ENCODE results near the gene DNAH17. TPM values are rescaled to one million over a fixed set of nuclear protein-coding genes. Genes with fewer than 3 reads are reported as not detected.
A peak's percentile ranks its signal among the peaks of the same experiment; 100 is the strongest.

Gene DNAH17
- total RNA-seq, 1 donor from 2014 or later = not detected

- intact Hi-C loops (cut with micrococcal nuclease) = no loop called here
- H3K4me3 ChIP-seq = peak overlapping the region; percentile 1
- no peak for DNase-seq
- H3K27ac ChIP-seq (replicated peaks) = peak overlapping the region; percentile 88
- peaks cover 14% of the 10 kb centered on the region for H3K36me3 ChIP-seq
- H3K9me3 ChIP-seq (replicated peaks) = no peaks in the 10 kb centered on the region
- TF ChIP-seq, protein P1, sequence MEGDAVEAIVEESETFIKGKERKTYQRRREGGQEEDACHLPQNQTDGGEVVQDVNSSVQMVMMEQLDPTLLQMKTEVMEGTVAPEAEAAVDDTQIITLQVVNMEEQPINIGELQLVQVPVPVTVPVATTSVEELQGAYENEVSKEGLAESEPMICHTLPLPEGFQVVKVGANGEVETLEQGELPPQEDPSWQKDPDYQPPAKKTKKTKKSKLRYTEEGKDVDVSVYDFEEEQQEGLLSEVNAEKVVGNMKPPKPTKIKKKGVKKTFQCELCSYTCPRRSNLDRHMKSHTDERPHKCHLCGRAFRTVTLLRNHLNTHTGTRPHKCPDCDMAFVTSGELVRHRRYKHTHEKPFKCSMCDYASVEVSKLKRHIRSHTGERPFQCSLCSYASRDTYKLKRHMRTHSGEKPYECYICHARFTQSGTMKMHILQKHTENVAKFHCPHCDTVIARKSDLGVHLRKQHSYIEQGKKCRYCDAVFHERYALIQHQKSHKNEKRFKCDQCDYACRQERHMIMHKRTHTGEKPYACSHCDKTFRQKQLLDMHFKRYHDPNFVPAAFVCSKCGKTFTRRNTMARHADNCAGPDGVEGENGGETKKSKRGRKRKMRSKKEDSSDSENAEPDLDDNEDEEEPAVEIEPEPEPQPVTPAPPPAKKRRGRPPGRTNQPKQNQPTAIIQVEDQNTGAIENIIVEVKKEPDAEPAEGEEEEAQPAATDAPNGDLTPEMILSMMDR (IDR thresholded peaks at IDR 0.05; ENCODE audit: borderline replicate concordance) = no peak
- no peaks in the 10 kb centered on the region for H3K27me3 ChIP-seq (ENCODE audit: low read depth)
- H3K4me1 ChIP-seq = peaks cover 96% of the 10 kb centered on the region
Measured at GRCh38 chr17:78415821-78416711, 161.1 kb downstream of the DNAH17 start.

DNA sequence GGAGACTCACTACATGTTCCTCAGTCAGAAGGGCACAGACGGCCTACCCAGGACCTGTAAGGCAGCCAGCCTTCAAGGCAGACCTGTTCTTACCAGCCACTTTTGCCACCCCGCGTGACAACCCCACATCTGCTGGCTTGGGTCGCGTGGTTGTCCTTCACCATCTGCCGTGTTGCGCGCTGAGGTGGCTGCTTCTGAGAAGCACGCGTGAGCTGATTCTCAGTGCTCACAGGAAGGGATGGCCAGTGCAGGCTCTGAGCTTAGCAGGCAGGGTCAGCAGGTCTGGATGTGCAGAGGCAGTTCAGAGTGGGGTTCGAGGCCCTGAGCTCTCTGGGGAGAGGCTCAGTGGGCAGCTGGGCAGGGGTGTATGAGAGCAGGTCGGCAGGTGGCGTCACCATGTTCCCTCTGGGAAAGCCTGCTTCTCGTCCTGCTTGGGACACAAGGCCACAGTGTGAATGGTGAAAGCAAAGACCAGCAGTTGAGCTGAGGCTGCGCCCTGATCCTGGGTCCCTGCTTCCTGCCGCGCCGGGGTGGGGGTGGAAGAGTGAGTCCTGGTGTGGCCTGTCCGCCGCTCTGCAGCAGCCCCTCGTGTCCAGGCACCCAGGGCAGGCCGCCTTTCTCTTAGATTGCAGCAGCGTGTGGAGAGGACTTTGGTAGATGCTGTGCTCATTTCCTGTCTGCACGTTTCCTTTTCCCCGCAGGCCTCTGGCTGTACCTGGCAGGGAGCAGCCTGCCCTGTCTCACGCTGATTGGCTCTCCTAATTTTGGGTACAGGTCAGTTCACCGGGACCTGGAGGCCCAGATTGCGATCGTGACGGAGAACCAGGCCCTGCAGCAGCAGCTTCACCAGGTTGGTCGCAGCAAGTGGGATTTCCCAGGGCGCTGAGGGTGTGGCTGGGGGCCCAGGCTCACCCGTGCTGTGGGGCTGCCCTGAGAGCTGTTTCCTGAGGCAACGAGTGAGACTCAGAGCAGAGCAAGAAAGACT, 162.7 kb downstream of the DNAH17 start:
- intact Hi-C loops (cut with micrococcal nuclease) = no loop called here
- peak overlapping the region; percentile 88 for H3K27ac ChIP-seq (replicated peaks)
- DNase-seq = no peak

GRCh38 chr17:78412403-78412802, 164.8 kb downstream of the DNAH17 start:
- no peak overlapping the region for H3K4me3 ChIP-seq
- H3K27ac ChIP-seq (replicated peaks) = peak overlapping the region; percentile 88
- DNase-seq = no peak
- H3K36me3 ChIP-seq = peaks cover 5% of the 10 kb centered on the region
- no peaks in the 10 kb centered on the region for H3K9me3 ChIP-seq (replicated peaks)
- intact Hi-C loops (cut with micrococcal nuclease) = no loop called here
- no peaks in the 10 kb centered on the region for H3K27me3 ChIP-seq (ENCODE audit: low read depth)
- TF ChIP-seq, protein P1 (IDR thresholded peaks at IDR 0.05; ENCODE audit: borderline replicate concordance) = peak; percentile 45
- peaks cover 97% of the 10 kb centered on the region for H3K4me1 ChIP-seq

More for the DNA sequence above, 162.7 kb downstream of the DNAH17 start:
- H3K9me3 ChIP-seq (replicated peaks) = no peaks in the 10 kb centered on the region
- H3K4me3 ChIP-seq = no peak overlapping the region
- TF ChIP-seq, protein P1 (IDR thresholded peaks at IDR 0.05; ENCODE audit: borderline replicate concordance) = no peak
- no peaks in the 10 kb centered on the region for H3K27me3 ChIP-seq (ENCODE audit: low read depth)
- H3K4me1 ChIP-seq = peaks cover 93% of the 10 kb centered on the region
- H3K36me3 ChIP-seq = peaks cover 6% of the 10 kb centered on the region

GRCh38 chr17:78411241-78411857, 165.8 kb downstream of the DNAH17 start:
- TF ChIP-seq, protein P1 (IDR thresholded peaks at IDR 0.05; ENCODE audit: borderline replicate concordance) = no peak
- Histone ChIP-seq H3K36me3 (peaks cover 7% of the 10 kb centered on the region), H3K9me3 (replicated peaks) (no peaks in the 10 kb centered on the region), H3K27ac (replicated peaks) (peak overlapping the region; percentile 88), H3K4me3 (no peak overlapping the region), H3K27me3 (ENCODE audit: low read depth) (no peaks in the 10 kb centered on the region), H3K4me1 (peaks cover 88% of the 10 kb centered on the region)
- DNase-seq = no peak
- intact Hi-C loops (cut with micrococcal nuclease) = no loop called here
